ACC112 (cell line): ENCODE measurements around the gene LARGE1.

Source experiments
- H2AFZ ChIP-seq: fragments of 200-600 bp; sonication (generic); one replicate; pipeline ENCODE4 v1.6.0; 2017; ENCODE audit warnings: antibody characterized with exemption, low read length; ENCODE audit not compliant: unreplicated experiment
- H3K27ac ChIP-seq: fragments of 200-600 bp; sonication (generic); 2 replicates; pipeline ENCODE4 v1.5.1; 2014; ENCODE audit warnings: low read depth, mild to moderate bottlenecking, antibody characterized with exemption, low read length, moderate library complexity
- H3K27me3 ChIP-seq: fragments of 200-600 bp; sonication (generic); 2 replicates; pipeline ENCODE4 v1.6.1; 2014; ENCODE audit warnings: mild to moderate bottlenecking, antibody characterized with exemption, low read length, moderate library complexity, mixed read lengths; ENCODE audit not compliant: insufficient read depth
- H3K36me3 ChIP-seq: fragments of 200-600 bp; sonication (generic); 2 replicates; pipeline ENCODE4 v1.6.1; 2016; ENCODE audit warnings: mild to moderate bottlenecking, antibody characterized with exemption, low read length, moderate library complexity, mixed read lengths; ENCODE audit not compliant: insufficient read depth
- H3K4me1 ChIP-seq: fragments of 200-600 bp; sonication (generic); one replicate; pipeline ENCODE4 v1.6.1; 2016; ENCODE audit warnings: low read length, mixed read lengths; ENCODE audit not compliant: insufficient read depth, unreplicated experiment, control insufficient read depth
- H3K4me3 ChIP-seq: fragments of 200-600 bp; sonication (generic); 2 replicates; pipeline ENCODE4 v1.5.1; 2014; ENCODE audit warnings: mild to moderate bottlenecking, low read depth, low read length
- H3K79me2 ChIP-seq: fragments of 200-600 bp; sonication (generic); one replicate; pipeline ENCODE4 v1.6.0; 2016; ENCODE audit warnings: low read length; ENCODE audit not compliant: control insufficient read depth, unreplicated experiment, insufficient read depth

LARGE1 gene

GRCh38 chr22:33477120-33478111 lies 442.9 kb downstream of the LARGE1 start:
- no peaks in the 10 kb centered on the region for H3K4me1 ChIP-seq
- H2AFZ ChIP-seq: no peak overlapping the region
- no peaks in the 10 kb centered on the region for H3K79me2 ChIP-seq
- no peak overlapping the region for H3K4me3 ChIP-seq
- H3K36me3 ChIP-seq: no peaks in the 10 kb centered on the region
- no peaks in the 10 kb centered on the region for H3K27me3 ChIP-seq
- no peak overlapping the region for H3K27ac ChIP-seq

GRCh38 chr22:33476716-33477115 lies 443.6 kb downstream of the LARGE1 start:
- Histone ChIP-seq H3K27me3 (no peaks in the 10 kb centered on the region), H2AFZ (no peak overlapping the region), H3K4me3 (no peak overlapping the region), H3K27ac (no peak overlapping the region), H3K79me2 (no peaks in the 10 kb centered on the region), H3K4me1 (no peaks in the 10 kb centered on the region), H3K36me3 (no peaks in the 10 kb centered on the region)

GRCh38 chr22:33476206-33476605 lies 444.1 kb downstream of the LARGE1 start:
- no peak overlapping the region for H2AFZ ChIP-seq
- no peaks in the 10 kb centered on the region for H3K27me3 ChIP-seq
- H3K4me1 ChIP-seq: no peaks in the 10 kb centered on the region
- no peaks in the 10 kb centered on the region for H3K36me3 ChIP-seq
- no peaks in the 10 kb centered on the region for H3K79me2 ChIP-seq
- no peak overlapping the region for H3K27ac ChIP-seq
- H3K4me3 ChIP-seq: no peak overlapping the region

DNA sequence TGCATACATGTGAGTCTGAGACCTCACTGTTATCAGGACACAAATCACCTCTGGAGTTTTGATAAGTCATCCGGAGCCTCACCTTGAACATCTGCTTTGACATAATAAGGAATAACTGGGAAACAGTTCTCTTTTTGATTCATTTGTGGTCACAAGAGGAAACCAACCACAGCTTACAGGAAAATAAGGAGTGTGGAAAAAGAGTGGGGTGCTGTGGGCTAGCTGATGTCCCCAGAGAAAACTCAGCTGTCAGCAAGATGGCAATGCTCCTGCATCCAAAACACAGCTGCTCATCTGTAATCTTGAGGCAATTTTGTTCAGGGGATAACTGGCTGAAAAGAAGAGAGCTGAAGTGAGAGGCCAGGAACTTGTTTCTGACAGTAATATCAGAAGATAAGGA lies 445.7 kb downstream of the LARGE1 start:
- Histone ChIP-seq H3K27ac (no peak overlapping the region), H3K4me3 (no peak overlapping the region), H3K27me3 (no peaks in the 10 kb centered on the region), H2AFZ (no peak overlapping the region), H3K36me3 (no peaks in the 10 kb centered on the region), H3K4me1 (no peaks in the 10 kb centered on the region), H3K79me2 (no peaks in the 10 kb centered on the region)

GRCh38 chr22:33472462-33473344 lies 447.6 kb downstream of the LARGE1 start:
- Histone ChIP-seq H3K4me1 (no peaks in the 10 kb centered on the region), H3K27ac (no peak overlapping the region), H3K36me3 (no peaks in the 10 kb centered on the region), H3K4me3 (no peak overlapping the region), H3K79me2 (no peaks in the 10 kb centered on the region), H2AFZ (no peak overlapping the region), H3K27me3 (no peaks in the 10 kb centered on the region)

- Histone ChIP-seq H3K27ac (no peak overlapping the region), H2AFZ (no peak overlapping the region), H3K4me1 (no peaks in the 10 kb centered on the region), H3K36me3 (no peaks in the 10 kb centered on the region), H3K4me3 (no peak overlapping the region), H3K79me2 (no peaks in the 10 kb centered on the region), H3K27me3 (no peaks in the 10 kb centered on the region)
These were observed 449.8 kb downstream of the LARGE1 start for GRCh38 chr22:33470456-33470855.

GRCh38 chr22:33467620-33468095 lies 452.6 kb downstream of the LARGE1 start:
- Histone ChIP-seq H3K4me3 (no peak overlapping the region), H2AFZ (no peak overlapping the region), H3K36me3 (no peaks in the 10 kb centered on the region), H3K27me3 (no peaks in the 10 kb centered on the region), H3K4me1 (no peaks in the 10 kb centered on the region), H3K79me2 (no peaks in the 10 kb centered on the region), H3K27ac (no peak overlapping the region)

DNA sequence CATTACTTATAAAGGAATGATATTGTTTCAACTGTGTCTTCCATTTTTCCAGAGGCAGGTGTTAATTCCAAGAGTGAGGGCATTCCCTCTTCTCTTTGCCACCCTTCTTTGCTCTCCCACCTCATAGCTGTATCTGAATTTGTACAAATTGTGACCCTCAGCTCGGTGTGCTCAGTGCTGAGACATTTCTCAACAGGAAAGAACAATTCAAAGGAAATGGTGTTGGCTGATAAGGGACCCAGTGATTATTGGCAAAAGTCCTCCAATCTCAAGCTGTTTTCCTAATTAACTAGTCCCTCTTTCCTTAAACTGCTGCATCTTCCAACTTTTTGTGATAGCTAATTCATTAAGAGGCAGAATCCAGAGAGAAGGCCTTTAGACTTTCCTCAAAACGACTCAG lies 453.2 kb downstream of the LARGE1 start:
- Histone ChIP-seq H3K27me3 (no peaks in the 10 kb centered on the region), H3K4me3 (no peak overlapping the region), H3K79me2 (no peaks in the 10 kb centered on the region), H3K4me1 (no peaks in the 10 kb centered on the region), H2AFZ (no peak overlapping the region), H3K27ac (no peak overlapping the region), H3K36me3 (no peaks in the 10 kb centered on the region)

- Histone ChIP-seq H3K27ac (no peak overlapping the region), H3K27me3 (no peaks in the 10 kb centered on the region), H2AFZ (no peak overlapping the region), H3K4me1 (no peaks in the 10 kb centered on the region), H3K4me3 (no peak overlapping the region), H3K79me2 (no peaks in the 10 kb centered on the region), H3K36me3 (no peaks in the 10 kb centered on the region)
These were observed 454.7 kb downstream of the LARGE1 start for GRCh38 chr22:33465554-33465953.

- Histone ChIP-seq H3K4me1 (no peaks in the 10 kb centered on the region), H3K27me3 (no peaks in the 10 kb centered on the region)
These were observed 455.6 kb downstream of the LARGE1 start for GRCh38 chr22:33464698-33465097.

More at GRCh38 chr22:33464698-33465097, 455.6 kb downstream of the LARGE1 start:
- Histone ChIP-seq H3K27ac (no peak overlapping the region), H3K79me2 (no peaks in the 10 kb centered on the region), H3K4me3 (no peak overlapping the region), H3K36me3 (no peaks in the 10 kb centered on the region), H2AFZ (no peak overlapping the region)
